Cardiac septum (tissue), 1 donor: ENCODE results near the gene ALDOC. TPM values are rescaled to one million over a fixed set of nuclear protein-coding genes. Genes with fewer than 3 reads are reported as not detected.

Experiments
- DNase-seq: peaks from one replicate; pipeline ENCODE4 v3.0.0-alpha.2; 2020; ENCODE audit warnings: low spot score
- intact Hi-C: fragments of 100-400 bp; cut with DNase I; formaldehyde crosslinking; loops from one replicate; pipeline ENCODE4 v1.14.0; 2022
- total RNA-seq: library from RNA; stranded (reverse); fragmentation: NEBNext Ultra II Directional; extraction: Animal tissue kit (Norgen Biotek cat#: 25700); gene quantifications from one replicate; pipeline ENCODE4 v1.2.1, GENCODE V29; 2021
- donor health status: DM: no; HTN: no; CAD: no.

The ALDOC gene
- total RNA-seq, 1 donor from 2014 or later: 326 TPM

DNA sequence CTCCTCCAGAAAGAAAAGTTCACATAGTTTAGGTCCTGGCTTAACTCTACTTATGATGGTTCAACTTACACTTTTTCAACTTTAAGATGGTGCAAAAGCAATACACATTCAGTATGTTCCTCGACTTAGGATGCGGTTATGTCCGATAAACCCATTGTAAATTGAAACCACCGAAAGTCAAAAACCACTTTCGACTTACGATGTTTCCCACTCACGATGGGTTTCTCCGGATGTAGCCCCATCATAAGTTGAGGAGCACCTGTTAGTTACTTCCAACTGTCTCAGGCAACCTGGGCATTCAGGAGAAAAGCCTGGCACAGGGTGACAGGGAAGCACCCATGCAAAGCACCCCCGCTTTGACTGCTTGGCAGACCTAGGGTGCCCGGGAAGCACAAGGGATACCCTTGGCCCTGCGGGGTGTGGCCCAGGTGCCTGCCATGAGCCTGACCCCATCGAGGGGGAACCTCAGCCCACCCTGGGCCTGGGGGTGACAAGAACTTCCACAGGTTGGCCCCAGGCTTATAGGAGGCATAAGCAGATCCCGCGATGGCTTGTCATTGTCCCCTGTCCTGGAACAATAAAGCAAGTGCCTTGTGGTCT lies 38.3 kb downstream of the ALDOC start:
- DNase-seq: no peak
- intact Hi-C loops: loop anchor here (2.0 kb wide), 1 partner anchor 42 kb away; no protein-coding TSS in a partner anchor

DNA sequence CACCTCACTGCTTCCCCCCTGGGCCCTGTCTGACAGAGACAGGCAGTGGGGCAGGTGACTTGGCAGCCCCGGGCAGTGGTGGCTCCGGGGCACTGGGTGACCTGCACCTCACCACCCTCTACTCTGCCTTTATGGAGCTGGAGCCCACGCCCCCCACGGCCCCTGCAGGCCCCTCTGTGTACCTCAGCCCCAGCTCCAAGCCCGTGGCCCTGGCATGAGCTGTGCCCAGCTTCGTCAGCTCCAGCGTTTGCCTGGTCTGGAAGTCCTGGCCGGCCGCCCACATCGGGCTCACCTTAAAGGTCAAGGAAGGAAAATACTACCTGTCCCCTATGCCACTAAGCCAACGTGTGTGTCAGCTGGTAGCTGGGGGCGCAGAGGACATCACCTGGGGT lies 39.5 kb downstream of the ALDOC start:
- intact Hi-C loops: no loop called here
- DNase-seq: no peak

DNA sequence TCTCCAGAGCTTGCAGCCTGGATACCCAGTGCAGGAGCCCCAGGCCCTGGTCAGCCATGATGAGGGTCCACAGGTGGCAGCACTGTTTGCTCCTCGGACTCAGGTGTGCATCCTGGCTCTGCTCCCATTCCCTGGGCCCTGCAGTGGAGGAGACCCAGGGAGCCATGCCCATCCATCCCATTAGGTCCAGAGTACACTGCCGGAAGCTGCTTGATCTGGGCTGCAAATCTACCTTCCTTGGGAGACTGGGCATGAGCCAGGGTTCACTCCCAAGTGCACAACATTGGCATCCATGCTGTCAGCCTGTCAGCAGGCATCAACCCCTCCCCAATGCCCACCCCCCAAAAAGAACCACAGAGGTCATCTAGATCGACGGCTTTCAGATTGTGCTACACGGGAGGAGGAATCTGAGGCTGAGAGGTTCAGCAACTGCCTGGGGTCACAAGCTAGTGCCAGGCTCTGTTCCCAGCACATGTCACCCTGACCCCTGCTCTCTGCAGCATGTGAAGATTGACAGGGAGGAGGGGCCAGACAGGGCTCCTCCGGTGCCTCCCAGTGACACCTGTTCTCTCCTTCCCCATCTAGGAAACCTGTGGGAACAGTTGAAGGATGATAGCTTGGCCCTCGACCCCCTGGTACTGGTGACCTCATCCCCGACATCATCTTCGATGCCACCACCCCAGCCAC lies 40.0 kb downstream of the ALDOC start:
- DNase-seq: no peak
- intact Hi-C loops: no loop called here

DNA sequence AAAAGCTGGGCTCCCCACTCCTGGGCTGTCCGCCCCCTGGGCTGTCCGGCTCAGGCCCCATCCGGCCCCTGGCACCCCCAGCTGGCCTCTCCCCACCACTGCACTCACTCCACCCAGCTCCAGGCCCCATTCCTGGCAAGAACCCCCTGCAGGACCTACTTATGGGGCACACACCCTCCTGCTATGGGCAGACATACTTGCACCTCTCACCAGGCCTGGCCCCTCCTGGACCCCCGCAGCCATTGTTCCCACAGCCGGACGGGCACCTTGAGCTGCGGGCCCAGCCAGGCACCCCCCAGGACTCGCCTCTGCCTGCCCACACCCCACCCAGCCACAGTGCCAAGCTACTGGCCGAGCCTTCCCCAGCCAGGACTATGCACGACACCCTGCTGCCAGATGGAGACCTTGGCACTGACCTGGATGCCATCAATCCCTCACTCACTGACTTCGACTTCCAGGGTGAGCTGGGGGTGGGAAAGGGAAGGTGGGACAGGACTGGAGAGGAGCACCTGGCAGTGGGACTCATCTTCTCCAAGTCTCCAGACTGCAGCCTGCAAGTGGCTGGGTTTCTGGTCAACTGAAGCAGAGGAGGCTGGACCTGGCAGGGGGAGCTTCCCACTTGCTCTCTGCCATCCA lies 41.8 kb downstream of the ALDOC start:
- intact Hi-C loops: no loop called here
- no peak for DNase-seq

DNA sequence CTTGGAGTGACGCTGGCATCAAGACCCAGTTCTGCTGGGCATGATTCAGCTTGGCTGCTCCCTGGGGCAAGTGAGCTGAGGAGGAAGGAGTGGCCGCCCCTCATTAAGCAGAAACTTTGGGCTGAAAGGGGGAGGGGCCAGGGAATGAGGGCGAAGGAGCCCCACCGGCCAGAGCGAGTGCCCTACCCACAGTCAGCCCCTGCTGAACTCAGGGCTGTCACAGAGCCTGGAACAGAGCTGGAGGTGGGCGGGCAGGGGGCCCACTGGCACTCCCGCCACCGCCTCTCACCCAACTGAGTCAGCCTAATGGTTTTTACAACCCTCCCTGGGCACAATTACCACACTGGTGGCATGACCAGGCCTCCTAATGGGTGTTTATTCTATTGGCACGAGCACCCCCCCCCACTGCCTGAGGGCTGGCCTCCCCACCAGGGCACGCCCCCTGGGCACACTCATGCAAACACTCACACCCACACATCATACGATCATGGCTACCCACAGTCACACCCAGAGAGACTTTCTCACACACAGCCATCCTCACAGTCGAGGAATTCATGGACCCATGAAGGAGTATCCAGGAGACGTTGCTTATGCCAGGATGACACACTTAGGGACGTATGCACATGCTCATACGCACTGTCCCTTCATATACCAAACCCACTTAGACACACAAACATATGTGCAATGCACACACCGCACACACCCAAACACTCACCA lies 43.4 kb downstream of the ALDOC start:
- no peak for DNase-seq
- intact Hi-C loops: no loop called here

DNA sequence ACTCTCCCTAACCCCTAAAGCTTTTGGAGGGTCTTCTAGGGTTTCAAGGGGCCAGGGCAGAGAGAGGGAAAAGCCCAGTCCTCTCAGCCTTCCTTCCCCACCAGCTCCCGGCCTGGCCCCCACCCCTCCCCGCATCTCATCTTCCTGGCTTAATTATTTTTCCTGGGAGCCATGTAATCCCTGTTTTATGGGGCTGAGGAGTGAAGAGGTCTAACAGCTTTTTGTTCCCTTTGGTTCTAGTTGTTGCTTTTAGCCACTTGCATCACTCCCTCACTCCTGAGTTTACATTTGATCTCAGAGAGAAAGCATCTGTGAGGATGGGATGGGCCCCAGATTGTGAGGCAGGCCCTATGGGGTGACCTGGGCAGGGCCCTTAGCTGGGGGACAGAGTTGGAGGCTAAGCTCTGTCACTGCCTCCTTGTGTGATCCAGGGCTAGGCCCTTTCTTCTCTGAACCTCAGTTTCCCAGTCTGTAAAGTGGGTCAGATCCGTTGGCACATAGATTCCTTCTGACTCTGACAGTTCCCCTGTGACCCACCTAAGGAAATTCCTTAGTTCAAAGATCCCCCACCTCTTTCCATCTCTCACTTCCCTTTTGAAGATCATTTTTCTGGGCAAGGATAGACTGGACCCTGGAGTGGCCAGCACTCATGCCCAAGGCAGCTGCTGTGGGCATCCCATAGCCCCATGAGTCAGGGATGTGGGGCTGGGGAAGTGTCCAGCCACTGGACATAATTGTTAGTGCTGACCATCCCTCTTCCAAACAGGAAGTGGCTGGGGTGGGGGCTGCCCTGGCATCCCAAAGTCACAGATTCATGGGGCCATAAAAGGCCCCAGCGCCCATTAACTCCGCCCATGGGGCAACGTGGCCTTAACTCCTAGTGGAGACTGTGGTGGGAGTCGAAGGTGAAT lies 44.4 kb downstream of the ALDOC start:
- DNase-seq: no peak
- intact Hi-C loops: no loop called here

DNA sequence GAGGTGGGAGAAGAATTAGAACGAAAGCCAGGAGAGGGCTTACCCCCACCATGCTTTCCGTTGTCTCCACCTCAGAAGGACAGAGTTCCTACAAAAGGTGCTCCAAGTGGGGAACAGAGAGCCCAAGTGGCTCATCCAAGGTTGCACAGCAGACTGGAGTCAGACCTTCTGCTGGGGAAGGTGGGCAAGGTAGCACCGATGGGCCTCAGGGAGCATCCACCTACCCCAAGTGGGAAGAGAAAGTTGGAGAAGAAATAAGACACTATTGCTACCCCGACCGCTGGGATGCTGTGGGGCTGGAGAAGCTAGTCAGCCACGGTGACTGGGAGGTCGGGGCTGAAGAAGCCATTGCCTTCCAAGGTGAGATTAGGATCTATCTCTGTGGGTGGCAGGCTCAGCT lies 45.8 kb downstream of the ALDOC start:
- intact Hi-C loops: no loop called here

DNA sequence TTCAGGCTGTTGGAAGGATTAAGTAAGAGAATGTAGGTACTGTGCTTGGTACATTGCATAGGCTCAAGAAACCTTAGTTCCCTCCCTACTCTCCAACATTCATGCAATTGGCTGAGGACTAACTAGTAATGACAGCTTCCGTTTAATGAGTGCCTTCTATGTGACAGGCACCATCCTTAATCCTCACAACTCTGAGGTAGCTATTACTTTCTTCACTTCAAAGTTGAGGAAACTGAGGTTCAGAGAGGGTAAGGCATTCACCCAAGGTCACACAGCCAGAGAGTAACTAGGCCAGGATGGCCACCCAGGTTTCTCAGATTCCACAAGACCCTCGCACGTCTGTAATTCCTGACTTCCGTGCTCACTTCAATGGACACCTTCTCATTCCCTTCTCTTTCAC lies 46.4 kb downstream of the ALDOC start:
- no peak for DNase-seq
- intact Hi-C loops: no loop called here

More for the DNA sequence above, 45.8 kb downstream of the ALDOC start:
- no peak for DNase-seq

DNA sequence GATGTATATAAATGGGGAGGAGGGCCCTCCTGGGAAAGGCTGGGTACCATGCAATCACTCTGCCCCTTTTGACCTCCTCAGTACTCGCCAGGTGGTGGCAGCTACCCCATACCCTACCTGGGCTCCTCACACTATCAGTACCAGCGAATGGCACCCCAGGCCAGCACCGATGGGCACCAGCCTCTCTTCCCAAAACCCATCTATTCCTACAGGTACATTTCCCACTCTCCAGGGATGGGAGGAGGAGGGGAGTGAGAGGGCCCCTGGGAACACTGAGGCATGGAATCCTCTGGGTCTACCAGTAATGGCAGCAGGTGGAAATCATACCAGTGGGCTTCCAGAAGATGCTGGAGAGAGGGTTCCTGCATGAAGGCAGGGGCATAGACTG lies 47.7 kb downstream of the ALDOC start:
- DNase-seq: no peak
- intact Hi-C loops: no loop called here

DNA sequence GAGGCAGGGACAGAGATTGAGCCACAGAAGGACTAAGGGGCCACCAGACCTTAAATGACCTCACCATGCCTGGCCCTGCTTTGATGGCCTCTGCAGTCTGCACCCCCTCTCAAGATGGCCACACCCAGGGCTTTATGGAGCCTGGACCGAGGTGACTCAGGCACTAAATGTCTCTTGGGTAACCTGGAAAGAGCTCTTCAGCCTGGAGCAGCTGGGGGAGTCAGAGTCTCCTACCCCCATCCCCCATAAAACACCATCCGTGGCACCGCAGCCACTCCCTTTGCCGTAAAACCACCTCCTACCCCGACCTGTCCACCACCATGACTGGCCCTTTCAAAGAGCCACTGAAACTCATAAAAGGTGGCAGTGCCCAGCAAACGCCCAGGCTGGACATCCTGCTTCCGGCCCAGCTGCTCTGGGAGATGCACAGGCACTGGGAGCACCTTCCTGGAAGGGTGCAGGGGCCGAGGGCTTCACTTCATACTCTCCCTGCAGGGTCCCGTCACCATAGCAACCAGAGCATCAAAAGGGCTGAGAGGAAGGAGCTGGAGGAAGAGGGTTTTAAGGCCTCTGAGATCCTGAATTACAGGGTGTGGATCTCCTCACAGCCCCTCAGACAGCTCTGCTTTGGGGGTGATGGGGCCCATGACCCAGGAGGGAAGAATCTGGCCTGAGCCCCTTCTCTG lies 48.2 kb downstream of the ALDOC start:
- intact Hi-C loops: no loop called here
- DNase-seq: no peak

DNA sequence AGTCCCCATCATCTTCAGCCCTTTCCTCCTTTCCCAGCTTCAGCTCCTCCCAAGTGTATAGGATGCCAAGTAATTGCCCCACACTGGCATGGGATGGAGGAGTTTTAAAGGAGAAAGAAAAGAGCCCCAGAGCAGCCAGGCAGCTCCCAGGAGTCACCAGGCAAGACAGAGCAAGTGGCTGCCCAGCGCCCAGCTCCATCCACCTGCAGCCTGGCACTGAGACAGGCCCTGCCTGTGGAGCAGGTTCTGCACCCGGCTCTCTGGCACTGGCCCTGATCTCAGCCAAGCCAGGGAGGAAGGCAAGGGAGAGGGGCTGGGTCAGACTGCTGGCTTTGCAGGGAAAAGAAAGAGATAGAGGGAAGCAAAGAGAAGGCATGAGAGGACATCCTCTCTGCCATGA lies 48.8 kb downstream of the ALDOC start:
- DNase-seq: no peak
- intact Hi-C loops: no loop called here

DNA sequence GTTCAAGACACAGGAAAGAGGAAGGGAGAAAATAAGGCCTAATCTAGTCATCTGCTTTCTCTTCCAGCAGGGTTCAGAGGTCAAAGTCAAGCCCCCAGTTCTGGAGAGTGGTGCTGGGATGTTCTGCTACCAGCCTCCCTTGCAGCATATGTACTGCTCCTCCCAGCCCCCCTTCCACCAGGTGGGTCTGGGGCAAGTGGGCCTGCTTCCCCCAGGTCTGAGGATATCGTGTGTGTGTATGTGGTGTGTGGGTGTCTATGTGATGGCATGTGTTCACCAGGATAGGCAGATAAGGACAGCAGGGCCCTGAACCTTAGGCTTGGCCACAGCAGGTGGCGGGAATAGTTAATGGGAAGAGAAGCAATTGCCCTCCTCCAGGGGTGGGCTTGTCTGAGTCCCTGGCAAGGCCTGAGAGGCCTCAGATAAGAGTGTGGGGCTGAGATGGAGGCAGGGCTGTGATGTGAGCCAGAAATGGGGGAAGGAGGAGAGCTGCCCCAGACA lies 49.5 kb downstream of the ALDOC start:
- no peak for DNase-seq
- intact Hi-C loops: no loop called here

DNA sequence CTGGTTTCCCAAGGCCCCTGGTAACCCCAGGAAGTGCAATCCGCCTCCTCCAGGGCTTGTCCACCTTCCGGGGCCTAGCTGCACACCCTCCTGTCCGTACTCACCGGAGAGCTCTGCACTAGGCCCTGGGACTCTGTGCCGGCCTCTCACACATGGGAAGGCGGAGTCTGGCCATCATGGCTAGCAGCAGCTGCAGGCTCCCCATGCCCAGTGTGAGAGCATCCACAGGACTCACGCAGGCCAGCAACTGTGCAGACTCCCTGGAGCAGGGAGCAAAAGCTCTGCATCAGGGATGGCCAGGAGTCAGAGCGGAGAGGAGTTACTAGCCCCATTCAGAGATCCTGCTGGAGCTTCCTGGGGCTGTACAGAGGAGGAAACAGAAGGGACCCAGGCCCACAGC lies 50.3 kb downstream of the ALDOC start:
- DNase-seq: no peak
- intact Hi-C loops: no loop called here

DNA sequence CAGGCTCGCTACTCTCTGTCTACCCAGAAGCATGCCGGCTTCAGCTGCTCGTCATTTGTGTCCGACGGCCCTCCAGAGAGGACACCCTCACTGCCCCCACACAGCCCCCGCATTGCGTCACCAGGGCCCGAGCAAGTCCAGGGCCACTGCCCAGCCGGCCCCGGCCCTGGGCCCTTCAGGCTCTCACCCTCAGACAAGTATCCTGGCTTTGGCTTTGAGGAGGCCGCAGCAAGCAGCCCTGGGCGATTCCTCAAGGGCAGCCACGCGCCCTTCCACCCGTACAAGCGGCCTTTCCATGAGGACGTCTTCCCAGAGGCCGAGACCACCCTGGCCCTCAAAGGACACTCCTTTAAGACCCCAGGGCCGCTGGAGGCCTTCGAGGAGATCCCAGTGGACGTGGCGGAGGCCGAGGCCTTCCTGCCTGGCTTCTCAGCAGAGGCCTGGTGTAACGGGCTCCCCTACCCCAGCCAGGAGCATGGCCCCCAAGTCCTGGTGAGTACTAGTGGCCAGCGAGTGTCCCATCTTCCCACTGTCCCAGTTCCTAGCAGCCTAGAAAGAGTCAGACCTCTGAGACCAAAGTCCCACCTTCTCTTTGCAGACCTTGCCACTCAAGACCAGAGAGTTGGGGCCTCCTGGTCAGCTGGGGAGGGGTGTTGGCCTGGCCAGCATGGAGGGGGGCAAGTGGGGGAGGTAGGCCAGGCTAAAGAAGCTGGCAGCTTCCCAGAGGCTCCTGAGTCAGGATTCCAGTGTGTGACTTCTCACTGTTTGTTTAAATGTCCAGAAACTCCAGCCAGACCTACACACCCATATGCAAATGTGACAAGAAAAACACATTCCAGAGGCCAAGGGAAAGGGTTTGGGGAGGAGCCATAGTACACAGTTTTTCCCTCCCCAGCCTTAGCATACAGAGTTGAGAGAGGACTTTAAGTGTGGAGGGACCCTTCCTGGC lies 51.9 kb downstream of the ALDOC start:
- no peak for DNase-seq
- intact Hi-C loops: no loop called here

DNA sequence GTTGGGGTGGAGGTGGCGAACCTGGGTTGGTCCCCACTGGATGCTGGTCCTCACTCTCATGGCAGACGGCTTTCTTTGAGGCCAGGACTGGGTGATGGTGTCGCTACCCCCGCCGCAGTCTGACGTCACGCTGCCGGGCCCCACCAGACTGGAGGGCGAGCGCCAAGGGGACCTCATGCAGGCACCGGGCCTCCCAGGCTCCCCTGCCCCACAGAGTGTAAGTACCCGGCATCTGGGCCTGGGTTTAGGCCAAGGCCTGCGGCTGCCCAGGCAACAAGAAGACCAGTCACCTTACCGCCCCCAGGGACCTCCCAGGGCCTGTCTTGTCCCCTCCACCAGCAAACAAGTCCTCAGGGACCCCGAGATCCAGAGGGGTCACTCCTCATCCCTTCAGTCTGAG lies 52.8 kb downstream of the ALDOC start:
- no peak for DNase-seq
- intact Hi-C loops: no loop called here

DNA sequence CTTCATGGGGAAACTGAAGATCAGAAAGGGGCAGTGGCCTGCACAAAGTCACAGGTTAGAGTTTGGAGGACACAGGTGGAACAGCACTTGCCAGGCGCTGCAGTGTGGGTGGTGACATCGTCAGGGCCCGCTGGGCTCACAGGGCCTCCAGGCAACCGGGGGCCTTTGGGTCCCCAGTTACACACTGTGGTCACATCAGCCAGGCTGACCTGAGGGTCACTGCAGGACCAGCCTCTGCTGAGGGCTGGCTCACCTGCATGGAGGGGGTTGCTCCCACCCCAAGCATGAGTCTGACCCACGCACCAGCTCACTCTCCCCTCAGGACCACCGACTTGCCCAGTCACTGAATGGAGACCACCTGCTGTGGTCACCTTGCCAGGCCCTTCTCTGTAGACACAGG lies 53.5 kb downstream of the ALDOC start:
- DNase-seq: no peak
- intact Hi-C loops: no loop called here
